ENCODE measurements around the gene BCL2L12.
"Not testable (repeated sequence)": the region's sequence is repeated elsewhere in the genome, so short reads cannot be mapped to it uniquely, and the experiment has no call there.

BCL2L12 gene

DNA sequence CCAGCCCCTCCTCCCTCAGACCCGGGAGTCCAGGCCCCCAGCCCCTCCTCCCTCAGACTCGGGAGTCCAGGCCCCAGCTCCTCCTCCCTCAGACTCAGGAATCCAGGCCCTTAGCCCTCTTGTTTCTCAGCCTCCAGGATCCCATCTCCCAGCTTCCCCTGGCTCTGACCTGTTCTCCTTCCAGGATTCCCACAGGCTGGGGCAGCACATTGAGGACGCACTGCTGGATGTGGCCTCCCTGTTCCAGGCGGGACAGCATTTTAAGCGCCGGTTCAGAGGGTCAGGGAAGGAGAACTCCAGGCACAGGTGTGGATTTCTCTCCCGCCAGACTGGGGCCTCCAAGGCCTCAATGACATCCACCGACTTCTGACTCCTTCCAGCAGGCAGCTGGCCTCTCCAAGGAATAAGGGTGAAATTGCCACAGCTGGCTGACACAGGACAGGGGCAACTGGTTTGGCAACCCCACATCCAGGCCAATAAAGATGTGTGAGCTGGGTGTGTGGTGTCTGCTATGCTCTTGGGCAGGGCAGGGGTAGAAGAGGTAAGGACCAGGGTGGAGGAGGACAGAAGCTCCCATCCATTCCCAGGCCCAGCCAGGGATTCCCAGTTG, 47.6 kb downstream of the BCL2L12 start:
- DNase-seq (ENCODE audit: low spot score), result no peak

DNA sequence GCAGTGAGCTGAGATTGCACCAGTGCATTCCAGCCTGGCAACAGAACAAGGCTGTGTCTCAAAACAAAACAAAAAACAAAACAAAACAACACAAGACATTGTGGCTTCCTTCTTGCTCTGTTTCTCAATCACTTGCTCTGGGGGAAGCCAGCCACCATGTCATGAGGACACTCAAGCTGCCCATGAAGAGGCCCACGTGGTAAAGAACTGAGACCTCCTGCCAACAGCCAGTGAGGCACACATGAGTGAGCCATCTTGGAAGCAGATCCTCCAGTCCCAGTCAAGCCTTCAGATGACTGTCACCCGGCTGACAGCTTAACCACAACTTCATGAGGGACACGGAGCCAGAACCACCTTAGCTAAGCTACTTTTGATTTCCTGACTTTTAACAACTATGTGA, 50.4 kb downstream of the BCL2L12 start:
- DNase-seq (ENCODE audit: low spot score), result no peak

DNA sequence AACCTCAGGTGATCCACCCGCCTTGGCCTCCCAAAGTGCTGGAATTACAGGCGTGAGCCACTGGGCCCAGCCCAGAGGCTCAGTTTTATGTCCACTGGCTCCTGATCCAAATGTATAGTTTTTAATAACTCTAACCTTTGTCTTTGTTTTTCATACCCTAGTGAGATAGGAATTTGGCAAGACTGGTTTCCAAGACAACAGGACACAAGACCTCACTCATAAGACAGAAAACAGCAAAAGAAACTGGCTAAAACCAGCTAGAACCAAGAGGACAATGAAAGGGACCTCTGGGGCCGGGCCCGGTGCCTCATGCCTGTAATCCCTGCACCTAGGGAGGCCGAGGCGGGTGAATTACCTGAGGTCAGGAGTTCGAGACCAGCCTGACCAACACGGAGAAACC, 52.8 kb downstream of the BCL2L12 start:
- no peak for DNase-seq (ENCODE audit: low spot score)

DNA sequence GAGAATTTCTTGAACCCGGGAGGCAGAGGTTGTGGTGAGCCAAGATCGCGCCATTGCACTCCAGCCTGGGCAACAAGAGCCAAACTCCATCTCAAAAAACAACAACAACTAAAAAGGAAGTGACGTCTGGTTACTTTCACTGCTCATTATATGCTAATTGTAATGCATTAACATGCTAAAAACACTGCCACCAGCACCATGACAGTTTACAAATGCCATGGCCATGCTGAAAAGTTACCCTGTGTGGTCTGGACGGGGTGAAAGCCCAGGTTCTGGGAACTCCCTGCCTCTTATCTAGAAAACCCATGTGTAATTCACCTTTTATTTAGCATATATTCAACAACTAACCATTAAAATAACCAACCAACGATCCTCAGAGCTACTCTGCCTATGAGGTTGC, 53.3 kb downstream of the BCL2L12 start:
- DNase-seq (ENCODE audit: low spot score), result no peak

DNA sequence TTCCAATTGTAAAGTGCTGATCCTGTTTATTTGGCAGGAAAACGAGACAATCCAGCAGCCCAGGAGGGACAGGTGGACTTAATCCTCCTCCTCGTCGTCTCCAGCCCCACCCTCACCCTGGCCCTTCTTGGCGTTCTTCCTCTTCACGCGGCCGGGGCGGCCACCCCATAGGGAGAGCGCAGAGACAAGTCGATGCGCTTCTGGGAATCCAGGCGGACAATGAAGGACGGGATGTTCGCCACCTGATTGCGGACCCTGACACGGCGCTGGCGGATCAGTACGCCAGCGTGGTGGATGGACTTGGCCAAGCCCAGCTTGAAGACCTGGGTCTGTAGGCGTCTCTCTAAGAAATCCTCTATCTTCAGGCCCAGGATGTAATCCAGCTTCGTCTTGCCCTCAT, 53.7 kb downstream of the BCL2L12 start:
- not testable (repeated sequence) for DNase-seq (ENCODE audit: low spot score)

All from germinal center (tissue), 1 donor.